Measurements from ENCODE around the gene KRT17. TPM values are rescaled to one million over a fixed set of nuclear protein-coding genes. Genes with fewer than 3 reads are reported as not detected.
"Not testable (repeated sequence)": the region's sequence is repeated elsewhere in the genome, so short reads cannot be mapped to it uniquely, and the experiment has no call there.

Gene KRT17
- total and polyA plus RNA-seq, 8 donors = 0.42 to 28.4 (median 2.0) TPM

DNA sequence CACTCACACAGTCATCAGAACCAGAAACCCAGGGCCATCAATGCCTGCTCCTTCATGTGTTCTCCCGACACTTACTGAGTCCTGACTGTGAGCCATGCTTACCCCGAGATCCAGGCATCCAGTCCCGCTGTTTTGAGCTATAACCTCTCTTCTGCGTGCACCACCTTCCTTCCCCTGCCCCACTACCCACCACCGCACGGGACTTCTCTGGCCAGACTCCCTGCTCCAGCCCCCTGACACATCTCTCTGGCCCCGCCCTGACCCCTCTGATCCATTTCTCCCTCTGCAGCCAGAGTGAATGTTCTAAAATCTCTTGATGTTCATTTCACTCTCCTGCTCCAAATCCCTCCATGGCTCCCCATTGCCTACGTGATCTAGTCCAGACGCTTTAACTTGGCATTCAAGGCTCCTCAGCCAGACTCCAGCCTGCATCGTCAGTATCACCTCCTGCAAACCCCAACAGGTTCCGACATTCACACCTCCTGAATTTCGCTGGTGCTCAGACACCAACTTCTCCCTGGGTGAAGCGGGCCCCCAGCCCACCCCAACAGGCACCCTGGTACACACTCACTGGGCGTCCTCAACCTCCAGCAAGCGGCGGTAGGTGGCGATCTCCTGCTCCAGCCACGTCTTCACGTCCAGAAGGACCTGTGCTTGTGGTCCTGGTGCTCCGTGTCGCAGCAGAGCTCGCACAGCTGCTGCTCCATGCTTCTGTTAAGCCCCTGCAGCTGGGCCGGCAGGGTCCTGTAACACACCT, 3.1 kb upstream of the KRT17 start:
- Histone ChIP-seq H3K4me3 (no peak overlapping the region), H3K9me3 (no peaks in the 10 kb centered on the region), H3K27me3 (no peaks in the 10 kb centered on the region), H3K4me1 (no peaks in the 10 kb centered on the region), H3K27ac (no peak overlapping the region), H3K36me3 (no peaks in the 10 kb centered on the region)
- intact Hi-C loops (cut with DNase I) = no loop called here
- ATAC-seq (no peak), DNase-seq (peak in 1 of 6 donors; percentile 21), FAIRE-seq (no peak)
- TF ChIP-seq, protein P1, sequence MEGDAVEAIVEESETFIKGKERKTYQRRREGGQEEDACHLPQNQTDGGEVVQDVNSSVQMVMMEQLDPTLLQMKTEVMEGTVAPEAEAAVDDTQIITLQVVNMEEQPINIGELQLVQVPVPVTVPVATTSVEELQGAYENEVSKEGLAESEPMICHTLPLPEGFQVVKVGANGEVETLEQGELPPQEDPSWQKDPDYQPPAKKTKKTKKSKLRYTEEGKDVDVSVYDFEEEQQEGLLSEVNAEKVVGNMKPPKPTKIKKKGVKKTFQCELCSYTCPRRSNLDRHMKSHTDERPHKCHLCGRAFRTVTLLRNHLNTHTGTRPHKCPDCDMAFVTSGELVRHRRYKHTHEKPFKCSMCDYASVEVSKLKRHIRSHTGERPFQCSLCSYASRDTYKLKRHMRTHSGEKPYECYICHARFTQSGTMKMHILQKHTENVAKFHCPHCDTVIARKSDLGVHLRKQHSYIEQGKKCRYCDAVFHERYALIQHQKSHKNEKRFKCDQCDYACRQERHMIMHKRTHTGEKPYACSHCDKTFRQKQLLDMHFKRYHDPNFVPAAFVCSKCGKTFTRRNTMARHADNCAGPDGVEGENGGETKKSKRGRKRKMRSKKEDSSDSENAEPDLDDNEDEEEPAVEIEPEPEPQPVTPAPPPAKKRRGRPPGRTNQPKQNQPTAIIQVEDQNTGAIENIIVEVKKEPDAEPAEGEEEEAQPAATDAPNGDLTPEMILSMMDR (IDR thresholded peaks at IDR 0.05) = no peak
- WGBS, 2 donors = 71 to 85% methylated on average over 23 of the region's 23 CpGs

DNA sequence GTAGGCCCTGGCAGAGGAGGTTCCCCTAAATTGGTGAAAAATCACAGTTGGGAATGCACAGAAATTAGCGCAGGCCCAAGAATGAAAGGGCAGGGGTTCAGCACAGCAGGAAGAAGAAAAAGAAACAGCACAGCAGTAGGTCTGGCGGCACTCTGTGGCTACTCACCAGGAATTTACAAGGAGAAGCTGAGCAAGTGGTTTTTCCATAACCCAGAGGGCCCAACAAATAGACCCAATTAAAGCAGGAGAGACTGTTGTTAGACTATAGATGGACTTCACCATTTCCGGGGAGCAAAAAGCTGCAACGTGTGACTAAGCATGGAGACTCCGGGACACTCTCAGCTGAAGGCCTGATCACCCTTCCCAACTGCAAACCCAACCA, 2.5 kb upstream of the KRT17 start:
- ATAC-seq; FAIRE-seq; H3K27ac ChIP-seq; DNase-seq; intact Hi-C loops (cut with DNase I); H3K36me3 ChIP-seq; H3K27me3 ChIP-seq; H3K9me3 ChIP-seq; H3K4me3 ChIP-seq; H3K4me1 ChIP-seq: not testable (repeated sequence)
- WGBS, 2 donors = 83 to 89% methylated on average over 5 of the region's 5 CpGs

DNA sequence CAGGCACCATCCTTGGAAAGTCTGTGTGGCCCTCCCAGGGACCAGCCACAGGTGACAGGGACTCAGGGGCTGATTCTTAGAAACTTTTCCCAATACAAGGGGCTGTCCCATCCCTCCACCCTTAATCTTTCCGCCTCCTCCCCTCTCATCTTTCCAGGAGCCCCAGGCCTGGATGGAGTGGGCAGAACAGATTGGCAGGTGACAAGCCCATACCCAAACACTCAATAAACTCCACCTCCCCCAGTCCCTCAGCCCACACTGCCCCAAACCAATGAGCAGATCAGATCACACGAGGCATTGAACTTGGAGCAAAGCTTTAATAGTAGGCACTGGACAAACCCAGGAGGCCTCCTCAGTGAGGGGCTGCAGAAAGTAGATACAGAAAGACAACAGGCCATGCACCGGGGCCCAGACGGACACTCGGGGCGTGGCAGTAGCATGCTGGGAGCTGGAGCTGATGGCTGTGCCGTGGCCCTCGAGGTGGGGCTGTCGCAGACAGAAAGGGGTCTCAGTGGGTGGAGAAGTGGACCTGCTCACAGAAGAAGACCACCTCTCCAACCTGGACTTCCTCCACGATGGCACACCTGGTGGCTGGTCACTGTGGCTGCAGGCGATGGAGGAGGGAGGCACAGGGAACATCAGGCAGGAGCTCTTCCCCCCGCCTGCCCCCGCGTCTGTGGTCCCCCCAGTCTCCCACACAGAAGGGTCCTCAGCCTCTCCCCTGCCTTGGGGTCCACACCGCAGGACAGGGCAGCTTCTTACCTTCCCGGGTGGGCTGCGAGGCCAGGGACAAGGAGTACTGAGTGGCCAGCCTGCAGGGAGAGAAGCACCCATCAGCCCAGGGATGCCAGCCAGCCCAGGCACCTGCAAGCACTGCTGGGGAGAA, 1.9 kb upstream of the KRT17 start:
- intact Hi-C loops (cut with DNase I); H3K4me1 ChIP-seq; H3K9me3 ChIP-seq; ATAC-seq; H3K27me3 ChIP-seq; FAIRE-seq; H3K36me3 ChIP-seq; H3K4me3 ChIP-seq; H3K27ac ChIP-seq: not testable (repeated sequence)
- peak in 1 of 6 donors; percentile 43 for DNase-seq
- 70 to 82% methylated on average over 17 of the region's 17 CpGs for WGBS, 2 donors

- no peak overlapping the region for H3K4me3 ChIP-seq
- FAIRE-seq (no peak), ATAC-seq (peak in 1 of 4 donors; percentile 13), DNase-seq (peak in 1 of 6 donors; percentile 43)
- WGBS, 2 donors = 65 to 79% methylated on average over 14 to 16 of the region's 16 CpGs
- H3K9me3 ChIP-seq = no peaks in the 10 kb centered on the region
- TF ChIP-seq, protein P1 (IDR thresholded peaks at IDR 0.05) = no peak
- H3K27me3 ChIP-seq = no peaks in the 10 kb centered on the region
- H3K4me1 ChIP-seq = no peaks in the 10 kb centered on the region
- intact Hi-C loops (cut with DNase I) = no loop called here
- H3K36me3 ChIP-seq = no peaks in the 10 kb centered on the region
- no peak overlapping the region for H3K27ac ChIP-seq
Measured at GRCh38 chr17:41625602-41626001, 1.2 kb upstream of the KRT17 start.

DNA sequence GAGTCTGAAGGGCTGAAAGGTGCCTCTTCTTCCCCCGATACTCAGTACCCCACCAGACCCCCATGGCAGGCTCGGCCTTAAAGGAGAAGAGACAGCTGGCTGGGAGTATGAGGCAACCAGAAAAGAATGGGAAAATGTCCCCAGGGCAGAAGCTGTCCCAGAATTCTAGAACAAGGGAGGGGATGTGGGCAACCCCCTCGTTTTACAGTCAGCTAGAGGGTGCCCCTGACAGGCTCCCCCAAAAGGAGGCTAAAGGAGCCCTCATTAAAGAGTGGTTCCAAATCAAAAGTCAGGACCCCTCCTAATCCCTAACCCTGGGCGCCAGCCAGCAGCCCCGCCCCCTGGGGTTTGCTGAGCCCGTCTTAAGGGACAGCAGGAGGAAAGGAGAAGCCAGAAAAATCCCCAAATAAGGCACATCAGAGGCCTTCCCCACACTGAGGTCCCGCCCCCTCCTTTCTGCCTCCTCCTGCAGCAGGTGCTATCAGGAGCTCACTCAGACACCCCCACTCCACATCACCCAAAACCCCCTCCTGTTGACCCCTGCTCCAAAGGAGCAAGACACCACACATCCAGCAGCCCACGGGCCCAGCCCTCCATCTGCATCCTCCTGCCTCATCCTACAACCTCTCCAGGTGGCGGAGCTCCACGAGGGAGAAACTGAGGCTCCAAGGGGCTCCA, 1.1 kb downstream of the KRT17 start:
- 57 to 72% methylated on average over 10 of the region's 10 CpGs for WGBS, 2 donors
- H3K9me3 ChIP-seq; H3K4me3 ChIP-seq; ATAC-seq; H3K27ac ChIP-seq; FAIRE-seq; H3K36me3 ChIP-seq; H3K4me1 ChIP-seq; DNase-seq; intact Hi-C loops (cut with DNase I); H3K27me3 ChIP-seq: not testable (repeated sequence)

- H3K9me3 ChIP-seq; DNase-seq; H3K27me3 ChIP-seq; H3K4me1 ChIP-seq; H3K36me3 ChIP-seq; H3K4me3 ChIP-seq; ATAC-seq; intact Hi-C loops (cut with DNase I); FAIRE-seq; H3K27ac ChIP-seq: not testable (repeated sequence)
- 52 to 68% methylated on average over 19 of the region's 19 CpGs for WGBS, 2 donors
Measured at GRCh38 chr17:41622340-41623183, 1.8 kb downstream of the KRT17 start.
